HG03558 (cell line): ENCODE data around the gene TMEM106C.
"Not testable (repeated sequence)": the region's sequence is repeated elsewhere in the genome, so short reads cannot be mapped to it uniquely, and the experiment has no call there.

ENCODE experiments used
- ATAC-seq: cut with Tn5 transposase; IDR thresholded peaks from one replicate; pipeline ENCODE4 v1.9.1; 2021; ENCODE audit warnings: moderate number of reproducible peaks; ENCODE audit not compliant: unreplicated experiment; ENCODE audit errors: extremely low read depth

TMEM106C gene

DNA sequence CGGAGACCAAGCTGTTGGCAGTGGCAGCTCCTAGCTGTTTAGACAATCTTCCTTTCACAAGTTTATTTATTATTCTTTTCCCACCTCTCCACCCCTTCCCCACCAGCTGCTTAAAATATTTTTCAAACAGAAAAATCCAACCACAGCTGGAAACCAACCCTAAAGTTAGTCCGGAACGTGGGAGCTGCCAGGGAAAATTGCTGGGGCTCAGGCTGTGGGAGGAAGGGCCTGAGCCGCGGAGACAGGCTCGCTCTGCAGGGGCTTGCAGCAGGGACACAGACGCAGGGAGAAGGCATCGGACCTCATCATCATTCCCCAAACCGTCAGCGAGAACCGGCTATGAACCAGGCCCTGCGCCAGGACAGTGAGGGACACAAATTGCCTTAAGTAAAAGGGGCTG, 16.1 kb upstream of the TMEM106C start:
- no peak for ATAC-seq

DNA sequence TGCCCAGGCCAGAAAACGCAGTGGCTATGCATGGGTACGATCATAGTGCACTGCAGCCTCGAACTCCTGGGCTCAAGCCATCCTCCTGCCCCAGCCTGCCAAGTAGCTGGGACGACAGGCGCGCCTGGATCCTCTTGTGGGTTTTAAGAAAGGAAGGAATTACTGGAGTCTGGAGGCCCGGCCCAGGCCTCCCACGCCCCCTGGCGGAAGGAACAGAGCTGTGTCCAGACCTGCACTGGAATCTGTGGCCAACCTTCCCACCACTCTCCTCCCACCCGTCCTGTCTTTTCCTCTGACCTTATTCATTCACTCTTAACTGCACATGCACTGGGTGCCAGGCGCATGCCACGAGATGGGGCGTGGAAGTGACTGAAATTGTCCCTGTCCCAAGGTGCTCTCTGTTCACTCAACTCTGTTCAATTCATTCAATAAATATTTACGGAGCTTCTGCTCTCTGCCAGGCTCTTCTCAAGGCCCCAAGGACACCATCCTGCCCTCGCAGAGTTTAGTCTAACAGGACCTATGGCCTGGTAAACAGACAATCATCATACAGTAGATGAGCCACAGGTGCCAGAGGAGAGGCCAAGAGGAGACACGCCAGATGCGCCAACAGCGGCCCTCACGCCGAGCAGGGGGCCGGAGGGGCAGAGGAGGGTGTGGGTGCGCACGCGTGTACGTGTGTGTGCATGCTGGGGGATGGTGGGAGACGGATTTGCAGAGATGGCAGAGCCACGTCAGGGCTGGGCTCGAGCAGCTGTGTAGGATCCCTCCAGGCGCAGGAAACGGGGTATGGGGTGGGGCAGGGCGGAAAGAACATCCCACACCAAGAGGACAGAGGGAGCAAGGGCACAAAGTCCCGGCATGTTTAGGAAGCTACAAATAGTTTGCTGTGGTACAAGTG, 13.7 kb upstream of the TMEM106C start:
- ATAC-seq: no peak

DNA sequence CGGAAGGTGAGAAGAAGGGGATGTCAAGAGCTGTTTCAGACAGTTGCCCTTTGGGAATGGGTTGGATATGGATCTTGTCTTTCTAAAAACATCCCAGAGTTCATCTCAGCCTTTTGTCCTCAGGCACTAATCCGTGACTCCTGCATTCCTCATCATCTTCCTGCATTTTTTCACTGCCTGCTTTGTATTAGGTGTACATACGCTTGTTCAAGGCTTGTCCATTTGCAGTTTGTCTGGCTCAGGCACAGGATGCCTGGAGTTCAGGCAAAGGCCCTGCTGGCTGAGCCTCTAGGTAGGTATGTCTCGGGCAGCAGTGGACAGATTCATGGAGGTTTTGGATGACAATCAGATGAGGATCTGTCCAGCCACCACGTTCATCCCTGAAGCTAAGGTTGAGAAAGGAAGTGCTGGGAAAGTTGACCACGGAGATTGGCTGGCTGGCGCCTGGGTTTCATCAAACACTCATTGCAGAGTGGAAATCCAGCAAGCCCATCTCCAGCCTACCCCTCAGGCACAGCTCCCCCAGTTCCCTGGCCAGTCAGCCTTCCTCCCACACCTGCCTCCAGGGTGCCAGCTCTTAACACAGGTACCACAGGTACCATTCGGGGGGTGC, 12.4 kb upstream of the TMEM106C start:
- ATAC-seq: no peak

DNA sequence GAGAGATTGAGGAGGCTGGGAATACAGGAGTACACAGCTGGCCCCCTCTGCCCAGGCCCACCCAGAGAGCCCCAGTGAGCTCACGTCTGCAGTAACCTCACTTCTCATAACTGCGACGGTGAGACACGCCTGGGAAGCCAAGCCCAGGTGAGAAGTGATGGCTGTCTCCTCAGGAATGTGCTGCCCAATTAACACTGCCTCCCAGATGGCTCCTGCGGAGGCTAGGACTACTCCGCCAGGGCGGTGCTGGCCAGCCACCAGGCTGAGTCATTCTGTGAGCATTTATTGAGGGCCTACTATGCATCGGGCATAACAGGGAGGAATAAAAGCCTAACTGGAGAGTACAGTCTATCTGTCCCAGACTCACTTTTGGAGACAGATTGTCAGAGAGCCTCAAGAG, 9.3 kb upstream of the TMEM106C start:
- no peak for ATAC-seq

DNA sequence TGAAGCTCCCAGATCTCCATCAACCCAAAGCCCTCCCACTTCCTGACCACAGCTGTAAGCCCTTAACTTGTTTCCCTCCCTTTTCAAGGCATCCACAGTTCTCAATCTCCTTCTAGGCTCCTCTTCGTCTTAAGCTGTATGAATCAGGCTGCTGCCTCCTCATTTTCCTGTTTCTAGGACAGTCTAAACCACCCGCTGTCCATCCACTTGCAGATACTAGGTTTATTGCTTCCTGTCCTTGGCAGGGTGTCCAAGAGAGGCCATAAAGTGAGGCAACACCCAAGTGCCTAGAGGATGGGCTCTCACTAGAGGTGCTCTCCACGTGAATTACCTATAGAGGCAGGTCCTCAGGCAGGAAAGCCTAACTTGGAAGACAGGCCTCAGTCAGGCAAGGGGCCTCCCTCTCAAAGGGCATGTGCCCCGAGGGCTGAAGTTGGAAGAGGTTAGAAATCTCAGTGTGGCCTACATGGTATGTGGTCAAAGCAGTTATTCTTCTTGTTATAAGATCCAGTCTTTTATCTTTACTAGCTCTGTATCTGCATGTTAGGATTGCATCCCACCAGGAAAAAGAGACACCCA, 8.8 kb upstream of the TMEM106C start:
- no peak for ATAC-seq

DNA sequence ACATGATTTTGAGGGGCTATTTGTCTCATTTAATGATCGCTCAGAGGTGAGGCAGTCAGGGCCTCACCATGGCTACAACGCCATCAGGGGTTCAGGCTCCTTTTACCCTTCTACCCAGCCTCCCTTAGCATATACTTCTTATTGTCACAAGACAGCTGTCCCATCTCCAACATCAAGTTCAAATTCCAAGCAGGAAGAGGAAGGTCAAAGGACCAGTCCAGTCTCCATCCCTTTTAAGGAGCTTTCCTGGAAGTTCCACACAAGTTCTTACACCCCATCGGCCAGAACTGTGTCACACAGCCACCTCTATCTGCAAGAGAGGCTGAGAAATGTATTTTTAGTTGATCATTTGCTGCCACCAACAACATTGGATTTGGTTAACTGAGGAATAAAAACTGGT, 8.3 kb upstream of the TMEM106C start:
- no peak for ATAC-seq

DNA sequence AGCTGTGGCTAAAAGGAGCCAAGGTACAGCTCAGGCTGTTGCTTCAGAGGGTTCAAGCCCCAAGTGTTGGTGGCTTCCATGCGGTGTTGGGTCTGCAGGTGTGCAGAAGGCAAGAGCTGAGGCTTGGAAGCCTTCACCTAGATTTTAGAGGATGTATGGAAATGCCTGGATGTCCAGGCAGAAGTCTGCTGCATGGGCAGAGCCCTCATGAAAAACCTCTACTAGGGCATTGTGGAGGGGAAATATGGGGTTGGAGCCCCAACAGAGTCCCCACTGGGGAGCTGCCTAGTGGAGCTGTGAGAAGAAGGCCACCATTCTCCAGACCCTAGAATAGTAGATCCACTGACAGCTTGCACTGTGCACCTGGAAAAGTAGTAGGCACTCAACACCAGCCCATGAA, 5.7 kb upstream of the TMEM106C start:
- not testable (repeated sequence) for ATAC-seq

DNA sequence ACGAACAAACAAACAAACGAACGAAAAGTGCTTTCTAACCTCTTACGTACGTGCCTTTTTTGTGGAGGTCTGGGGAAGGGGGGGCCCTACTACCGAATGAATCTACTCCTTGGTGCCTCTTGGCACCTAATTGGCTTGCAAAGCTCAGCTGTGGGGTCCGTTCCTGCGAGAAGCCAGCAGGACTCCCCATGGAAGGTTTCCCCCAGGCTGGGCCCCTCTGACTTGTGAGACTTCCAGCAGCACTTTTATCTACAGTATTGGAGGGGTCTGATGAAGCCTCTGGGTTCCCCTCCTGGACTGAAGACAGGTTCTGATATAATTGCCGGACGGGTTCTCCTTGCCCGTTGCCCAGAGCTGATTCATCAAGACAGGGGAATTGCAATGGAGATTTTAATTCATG, 1.2 kb upstream of the TMEM106C start:
- no peak for ATAC-seq

DNA sequence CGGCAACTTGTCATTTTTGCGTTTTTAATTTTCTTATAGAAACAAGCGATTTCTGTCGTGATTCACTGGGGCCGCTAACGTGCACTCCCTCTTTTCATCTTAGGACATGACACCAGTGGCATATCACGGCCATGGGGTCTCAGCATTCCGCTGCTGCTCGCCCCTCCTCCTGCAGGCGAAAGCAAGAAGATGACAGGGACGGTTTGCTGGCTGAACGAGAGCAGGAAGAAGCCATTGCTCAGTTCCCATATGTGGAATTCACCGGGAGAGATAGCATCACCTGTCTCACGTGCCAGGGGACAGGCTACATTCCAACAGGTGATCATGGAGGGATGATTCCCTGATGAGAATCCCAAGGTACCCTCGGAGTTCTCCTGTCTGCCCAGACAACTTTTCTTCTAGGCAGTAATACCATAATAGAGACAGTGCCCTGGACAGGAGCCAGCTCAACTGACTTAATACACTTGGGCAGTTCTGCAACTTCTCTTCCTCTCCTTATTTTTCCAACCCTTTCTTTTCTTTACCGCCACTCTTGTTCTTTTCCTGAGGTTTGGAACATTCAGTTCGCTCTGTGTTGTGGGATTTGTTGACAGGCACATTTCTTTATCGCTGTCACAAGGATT, 821 bp downstream of the TMEM106C start:
- ATAC-seq: no peak

DNA sequence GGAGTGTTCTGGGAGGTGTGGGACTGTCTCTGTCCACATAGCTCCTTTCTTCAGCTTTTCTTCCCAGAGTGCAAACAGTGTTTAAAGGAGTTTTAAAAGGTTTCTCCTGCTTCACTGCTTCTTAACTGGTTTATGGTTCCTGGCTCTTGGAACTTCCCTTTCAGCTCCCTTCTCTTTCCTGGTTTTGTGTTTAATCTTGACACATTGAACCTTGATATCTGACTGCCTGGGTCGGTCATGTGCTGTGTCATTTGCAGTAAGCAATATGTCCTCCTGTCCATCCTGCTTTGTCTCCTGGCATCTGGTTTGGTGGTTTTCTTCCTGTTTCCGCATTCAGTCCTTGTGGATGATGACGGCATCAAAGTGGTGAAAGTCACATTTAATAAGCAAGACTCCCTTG, 2.2 kb downstream of the TMEM106C start:
- ATAC-seq: no peak

DNA sequence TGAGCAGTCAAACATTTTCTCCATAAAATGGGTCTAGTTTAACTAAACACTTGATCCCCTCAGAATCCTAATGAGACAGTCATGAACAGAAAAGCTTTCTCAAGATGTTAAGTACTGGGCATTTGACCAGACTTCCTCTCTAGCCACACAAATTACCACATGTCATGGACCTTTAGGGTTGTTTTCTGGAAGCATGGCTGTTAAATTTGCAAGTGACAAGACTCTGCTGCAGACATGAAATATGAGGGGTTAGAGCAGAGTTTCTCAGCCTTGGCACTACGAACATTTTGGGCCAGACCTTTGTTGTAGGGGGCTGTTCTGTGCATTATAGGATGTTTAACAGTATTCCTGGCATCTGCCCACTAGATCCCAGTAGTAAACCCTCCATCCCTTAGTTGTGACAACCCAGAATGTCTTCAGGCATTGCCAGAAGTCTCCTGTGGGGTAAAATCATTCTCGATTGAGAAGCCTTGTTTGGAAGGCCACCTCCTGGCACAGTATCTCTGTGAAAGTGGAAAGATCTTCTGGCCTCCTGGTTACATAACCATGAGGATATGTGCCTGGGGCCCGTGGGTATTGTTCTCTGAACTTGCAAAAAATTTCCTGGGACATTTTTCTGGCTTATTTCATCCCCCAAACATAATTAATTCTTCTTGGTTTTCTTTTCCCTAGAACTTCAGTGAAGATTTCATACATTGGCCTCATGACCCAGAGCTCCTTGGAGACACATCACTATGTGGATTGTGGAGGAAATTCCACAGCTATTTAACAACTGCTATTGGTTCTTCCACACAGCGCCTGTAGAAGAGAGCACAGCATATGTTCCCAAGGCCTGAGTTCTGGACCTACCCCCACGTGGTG, 4.3 kb downstream of the TMEM106C start:
- ATAC-seq: no peak

DNA sequence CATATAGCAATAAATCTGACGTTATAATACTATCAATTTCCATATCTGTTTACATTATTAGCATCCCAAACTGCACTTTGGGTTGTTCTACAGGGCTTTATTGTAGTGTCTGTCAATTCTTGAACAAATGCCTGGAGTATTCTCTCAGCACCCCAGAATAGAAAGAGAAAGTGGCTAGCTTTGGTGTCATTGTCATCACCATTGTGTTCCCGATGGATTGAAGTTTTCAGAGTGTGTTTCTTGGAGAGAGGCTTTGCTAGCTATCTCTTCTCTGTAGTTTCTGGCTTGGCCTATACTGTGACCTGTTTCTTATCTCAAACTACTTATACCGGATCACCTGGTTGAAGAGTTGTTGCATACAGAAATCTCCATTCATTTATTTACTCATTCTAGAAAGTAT, 6.4 kb downstream of the TMEM106C start:
- ATAC-seq: no peak

DNA sequence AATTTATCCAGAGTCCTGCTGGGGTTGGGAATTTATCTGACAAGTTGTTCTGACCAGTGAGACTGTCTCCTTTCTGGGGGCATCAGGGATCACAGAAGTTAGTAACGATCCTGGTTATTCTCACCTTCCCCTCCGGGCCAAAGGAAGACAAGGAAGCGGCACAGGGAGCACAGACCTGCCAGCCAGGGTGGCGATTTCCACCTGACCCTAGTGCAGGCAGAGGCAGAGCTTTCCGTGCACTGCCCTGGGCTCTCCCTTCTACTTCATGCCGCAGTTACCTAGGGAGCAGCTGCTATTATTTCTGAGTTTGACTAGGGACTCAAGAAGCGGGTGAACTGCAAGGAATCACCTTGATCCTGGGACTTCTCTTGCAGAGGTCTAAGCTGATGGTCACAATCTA, 7.4 kb downstream of the TMEM106C start:
- no peak for ATAC-seq

DNA sequence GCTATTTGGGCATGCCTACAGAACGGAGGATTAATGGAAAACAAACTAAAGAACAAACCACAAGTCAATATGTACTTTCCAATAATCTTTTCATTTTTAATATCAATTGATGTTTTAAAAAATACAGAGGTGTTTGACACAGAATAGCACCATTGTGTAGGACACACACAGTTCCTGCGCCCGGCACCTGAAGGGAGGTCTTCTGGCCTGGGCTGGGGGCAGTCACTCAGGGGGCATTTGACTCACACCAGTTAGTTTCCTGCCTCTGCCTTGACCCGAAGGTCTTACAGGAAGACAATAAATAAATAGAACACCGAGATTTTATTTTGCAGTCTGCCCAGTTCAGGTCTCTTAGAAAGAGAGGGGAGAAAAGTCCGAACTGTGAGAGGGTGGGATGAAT, 9.5 kb downstream of the TMEM106C start:
- no peak for ATAC-seq

DNA sequence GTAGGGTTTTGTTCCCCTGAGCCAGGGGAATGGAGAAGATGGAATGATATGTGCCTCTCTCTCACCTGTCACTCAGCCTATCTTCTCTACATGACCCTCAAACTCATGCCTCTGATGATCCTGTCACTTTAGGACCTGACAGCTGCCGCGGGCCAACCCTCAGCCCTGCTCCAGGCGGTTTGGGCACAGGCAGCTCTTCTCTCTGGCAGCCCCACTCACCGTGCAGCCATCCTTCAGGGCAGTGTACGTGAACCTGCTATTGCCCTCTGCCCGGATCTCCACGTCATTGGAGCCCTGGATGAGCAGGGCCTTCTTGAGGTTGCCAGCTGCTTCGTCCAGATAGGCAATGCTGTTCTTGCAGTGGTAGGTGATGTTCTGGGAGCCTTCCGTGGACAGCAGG, 10.5 kb downstream of the TMEM106C start:
- no peak for ATAC-seq

DNA sequence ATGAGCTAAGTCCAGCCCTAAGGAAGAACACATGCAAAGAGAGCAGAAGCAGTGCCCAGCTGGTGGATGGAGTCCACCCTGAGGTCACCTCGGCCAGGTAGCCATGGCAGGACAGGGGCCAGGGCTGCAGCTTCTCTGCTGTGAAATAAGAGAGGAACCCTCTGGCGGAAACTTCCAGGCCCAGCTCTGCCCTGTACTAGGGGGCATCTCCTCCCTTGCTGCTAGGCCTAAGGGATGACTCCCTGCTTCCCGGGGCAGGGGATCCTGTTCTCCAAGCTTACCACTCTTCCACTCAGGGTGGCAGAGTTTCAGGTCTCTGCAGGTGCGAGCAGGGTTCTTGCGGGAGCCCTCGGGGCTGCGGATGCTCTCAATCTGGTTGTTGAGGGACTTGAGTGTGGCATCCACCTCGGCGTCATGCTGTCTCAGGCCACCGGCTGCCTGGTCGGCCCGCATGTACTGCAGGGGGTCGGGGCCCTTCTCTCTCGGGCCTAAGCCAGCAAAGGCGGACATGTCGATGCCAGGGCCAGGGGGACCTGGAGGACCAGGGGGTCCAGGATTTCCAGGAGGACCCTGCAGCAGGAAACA, 11.7 kb downstream of the TMEM106C start:
- no peak for ATAC-seq

DNA sequence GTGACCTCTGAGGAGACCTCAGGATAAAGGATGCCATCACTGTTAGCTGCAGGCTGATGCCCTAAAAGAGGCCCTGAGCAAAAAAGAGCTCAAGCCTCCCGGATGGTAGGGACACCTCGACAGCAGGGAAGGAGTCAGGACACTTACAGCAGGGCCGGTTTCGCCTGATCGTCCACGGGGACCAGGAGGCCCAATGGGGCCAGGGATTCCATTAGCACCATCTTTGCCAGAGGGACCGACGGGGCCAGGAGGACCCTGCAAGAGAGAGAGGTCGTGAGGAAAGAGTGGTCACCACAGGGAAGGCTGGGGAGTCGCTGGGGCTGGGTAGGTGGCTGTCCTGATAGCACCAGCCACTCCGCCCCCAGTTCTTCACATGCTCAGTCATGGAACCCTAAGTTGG, 12.4 kb downstream of the TMEM106C start:
- ATAC-seq: no peak

DNA sequence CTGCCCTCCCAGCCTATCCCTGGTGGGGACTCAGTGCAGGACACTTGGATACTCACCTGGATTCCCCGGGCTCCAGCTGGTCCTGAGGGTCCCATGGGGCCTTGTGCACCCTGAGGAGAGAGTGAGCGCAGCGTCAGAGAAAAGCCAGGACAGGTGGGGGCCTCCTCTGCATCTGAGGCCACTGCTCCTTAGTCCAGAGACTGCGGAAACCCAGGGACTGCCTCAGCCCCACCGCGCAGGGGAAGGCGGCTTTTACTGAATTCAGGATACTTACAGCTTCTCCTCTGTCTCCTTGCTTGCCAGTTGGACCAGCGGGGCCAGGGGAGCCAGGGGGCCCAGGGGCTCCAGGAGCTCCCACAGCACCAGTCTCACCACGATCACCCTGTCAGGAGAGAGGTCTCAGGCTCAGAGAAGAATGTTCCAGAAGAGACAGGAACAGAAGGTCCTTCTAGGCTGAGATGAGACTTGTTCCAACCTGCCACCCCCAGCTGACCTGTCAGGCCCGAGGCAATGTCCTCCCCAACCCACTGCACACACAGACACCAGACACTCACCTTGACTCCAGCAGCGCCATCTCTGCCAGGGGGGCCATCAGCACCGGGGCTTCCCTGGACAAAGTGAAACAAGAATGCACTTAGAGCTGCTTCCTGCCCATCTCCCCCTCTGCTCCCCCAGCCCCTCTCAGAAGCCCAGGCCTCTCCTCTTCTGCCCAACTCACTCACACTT, 13.8 kb downstream of the TMEM106C start:
- no peak for ATAC-seq
